CD1c-positive myeloid dendritic cell (primary cell): Measurements from ENCODE around the gene ZNF496.
A peak's percentile ranks its signal among the peaks of the same experiment; 100 is the strongest.

ENCODE experiments used
- DNase-seq: peaks from one replicate; pipeline ENCODE4 v3.0.0-alpha.2; 2016; ENCODE audit errors: extremely low spot score

ZNF496 gene

DNA sequence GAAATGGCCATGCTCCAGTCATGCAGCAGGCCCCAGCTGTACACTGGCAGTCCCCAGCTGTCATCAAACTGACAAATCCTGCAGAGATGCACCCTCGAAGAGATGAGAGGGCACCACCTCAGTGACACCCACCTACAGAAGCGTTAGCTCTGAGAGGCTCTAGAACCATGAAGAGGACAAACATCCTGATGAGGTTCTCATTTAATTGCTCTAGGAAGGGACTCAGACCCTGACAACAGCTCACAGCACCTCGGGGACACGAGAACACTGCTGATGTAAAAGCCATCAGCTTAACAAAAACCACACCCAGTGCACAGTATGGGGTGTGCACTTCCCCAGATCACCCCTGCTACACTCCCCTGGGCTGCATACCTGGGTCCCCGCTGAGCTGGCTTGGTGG is 3.4 kb downstream of the ZNF496 start:
- no peak for DNase-seq

DNA sequence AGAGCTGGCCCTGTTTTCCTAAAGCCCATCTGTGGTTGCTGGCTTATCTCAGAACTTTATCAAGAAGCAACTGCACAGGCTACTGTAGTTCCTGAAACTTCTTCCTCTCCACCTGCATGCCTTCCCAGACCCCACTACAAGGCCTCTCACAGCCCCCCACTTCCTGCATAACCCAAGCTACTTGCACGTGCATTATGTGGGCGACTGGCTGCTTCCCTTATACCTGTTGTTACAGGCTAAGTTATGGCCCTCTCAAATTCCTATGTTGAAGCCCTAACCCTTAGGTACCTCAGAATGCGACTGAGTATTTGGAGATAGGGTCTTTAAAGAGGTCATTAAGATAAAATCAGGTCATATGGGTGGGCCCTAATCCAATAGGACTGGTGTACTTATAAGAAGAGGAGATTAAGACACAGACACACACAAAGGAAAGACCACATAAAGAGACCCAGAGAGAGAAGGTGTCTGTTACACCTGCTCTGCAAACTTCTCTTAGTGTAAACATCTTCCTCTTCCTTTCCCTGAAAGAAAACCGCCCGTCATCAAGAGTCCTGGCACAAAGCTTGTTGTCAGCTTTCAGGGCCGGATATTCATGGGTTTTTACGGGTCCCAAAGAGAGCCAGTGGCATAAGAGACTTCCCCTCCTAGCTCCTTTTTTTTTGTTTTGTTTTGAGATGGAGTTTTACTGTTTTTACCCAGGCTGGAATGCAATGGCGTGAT is 5.1 kb downstream of the ZNF496 start:
- no peak for DNase-seq

DNA sequence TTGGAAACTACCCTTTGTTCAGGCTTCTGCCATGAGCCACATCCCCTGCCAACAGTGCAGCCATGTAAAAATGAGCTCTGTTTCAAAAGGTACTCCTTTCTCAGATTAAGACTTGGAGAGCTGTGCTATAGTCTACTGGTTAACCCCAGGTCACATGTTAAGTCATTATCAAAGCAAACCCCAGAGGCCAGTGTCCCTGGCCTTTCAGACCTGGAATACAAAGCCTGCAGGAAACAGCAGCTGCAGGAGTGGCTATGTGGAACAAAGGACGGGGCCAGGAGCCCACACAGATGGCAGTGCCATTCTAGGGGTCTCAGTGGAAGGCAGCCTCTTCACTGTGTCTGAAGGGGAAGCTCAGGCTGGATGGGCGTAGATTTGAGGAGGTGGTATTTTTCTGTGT is 6.7 kb downstream of the ZNF496 start:
- no peak for DNase-seq

DNA sequence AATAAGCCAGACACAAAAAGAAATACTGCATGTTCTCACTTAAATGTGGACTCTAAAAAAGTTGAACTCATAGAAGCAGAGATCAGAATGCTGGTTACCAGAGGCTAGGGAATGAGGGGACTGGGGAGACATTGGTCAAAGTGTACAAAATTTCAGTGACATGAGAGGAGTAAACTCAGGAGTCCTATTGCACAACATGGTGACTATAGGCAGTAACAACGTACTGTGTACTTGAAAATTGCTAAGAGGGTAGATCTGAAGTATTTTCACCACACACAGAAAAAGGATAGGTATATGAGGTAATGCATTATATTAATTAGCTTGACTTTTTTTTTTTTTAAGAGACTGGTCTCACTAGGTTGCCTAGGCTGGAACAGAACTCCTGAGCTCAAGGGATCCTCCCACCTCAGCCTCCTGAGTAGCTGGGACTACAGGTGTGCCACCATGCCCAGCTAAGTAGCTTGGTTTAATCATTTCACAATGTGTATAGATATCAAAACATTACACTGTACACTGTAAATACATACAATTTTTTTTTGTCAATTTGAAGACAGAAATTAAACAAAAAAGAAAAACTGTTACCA is 7.4 kb downstream of the ZNF496 start:
- no peak for DNase-seq

DNA sequence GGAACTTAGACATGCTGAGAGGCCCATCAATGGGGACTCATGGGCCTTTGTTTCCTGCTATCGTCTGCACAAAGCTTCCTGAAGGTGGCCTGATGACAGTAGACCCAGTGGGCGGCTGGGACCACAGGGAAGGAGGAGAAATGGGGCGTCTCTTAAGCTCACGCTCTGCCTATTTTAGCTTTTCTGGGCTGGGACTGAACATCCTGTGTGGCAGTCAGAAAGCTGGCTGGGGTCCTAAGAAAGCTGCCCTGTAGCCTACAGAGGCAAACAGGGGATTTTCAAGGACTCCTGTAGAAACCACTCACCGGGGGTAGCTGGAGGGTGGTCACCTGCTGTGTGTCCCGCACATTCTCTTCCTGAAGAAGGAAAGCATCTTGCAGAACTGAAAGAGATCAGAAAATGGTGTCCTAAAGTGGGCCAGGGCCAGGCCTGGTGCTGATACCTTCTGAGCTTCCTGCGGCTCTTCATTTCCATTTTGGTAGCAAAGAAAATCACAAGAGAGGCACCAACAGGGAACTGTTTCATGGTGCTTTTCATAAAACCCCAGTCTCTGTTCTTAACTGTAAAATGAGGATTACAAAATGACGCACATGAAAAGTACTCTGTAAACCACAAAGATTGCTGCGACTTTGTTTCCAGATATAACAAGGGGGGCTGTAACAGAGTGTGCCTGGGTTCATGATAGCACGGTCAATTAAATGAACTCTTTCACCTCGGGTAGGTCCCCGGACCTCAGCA is 8.6 kb downstream of the ZNF496 start:
- DNase-seq = peak; percentile 58

DNA sequence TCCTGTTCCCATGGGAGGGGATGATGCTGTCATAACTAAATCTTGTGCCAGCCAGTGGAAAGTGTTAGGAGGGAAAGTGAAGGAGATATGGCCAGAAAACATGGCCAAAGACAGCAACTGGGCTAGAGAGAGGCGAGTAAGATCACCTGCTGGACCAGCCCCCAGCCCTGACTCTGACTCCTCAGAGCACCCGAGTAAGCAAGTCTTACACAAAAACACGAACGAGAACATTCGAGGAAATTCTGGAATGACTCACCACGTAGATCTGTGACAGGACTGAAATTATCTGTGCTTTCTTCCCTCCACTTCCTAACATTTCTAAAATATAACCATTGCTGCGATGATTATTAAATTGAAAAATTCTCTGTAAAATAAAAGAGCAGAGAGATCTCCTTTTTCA is 9.2 kb downstream of the ZNF496 start:
- peak; percentile 43 for DNase-seq

DNA sequence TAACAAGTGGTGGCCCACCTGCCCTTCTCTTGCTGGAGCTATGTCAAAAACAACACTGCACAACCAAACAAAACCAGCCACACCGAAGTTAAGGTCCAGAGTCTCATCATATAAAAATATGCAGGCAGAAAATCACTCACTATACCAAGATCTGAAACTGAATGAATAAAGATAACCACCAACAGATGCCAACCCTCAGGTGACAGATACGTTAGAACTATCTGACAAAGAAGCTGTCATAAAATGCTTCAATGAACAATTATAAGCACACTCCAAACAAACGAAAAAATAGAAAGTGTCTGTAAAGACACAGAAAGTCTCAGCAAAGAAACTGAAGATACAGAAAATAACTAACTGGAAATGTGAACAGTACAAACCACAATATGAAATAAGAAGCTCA is 14.0 kb downstream of the ZNF496 start:
- DNase-seq = no peak

DNA sequence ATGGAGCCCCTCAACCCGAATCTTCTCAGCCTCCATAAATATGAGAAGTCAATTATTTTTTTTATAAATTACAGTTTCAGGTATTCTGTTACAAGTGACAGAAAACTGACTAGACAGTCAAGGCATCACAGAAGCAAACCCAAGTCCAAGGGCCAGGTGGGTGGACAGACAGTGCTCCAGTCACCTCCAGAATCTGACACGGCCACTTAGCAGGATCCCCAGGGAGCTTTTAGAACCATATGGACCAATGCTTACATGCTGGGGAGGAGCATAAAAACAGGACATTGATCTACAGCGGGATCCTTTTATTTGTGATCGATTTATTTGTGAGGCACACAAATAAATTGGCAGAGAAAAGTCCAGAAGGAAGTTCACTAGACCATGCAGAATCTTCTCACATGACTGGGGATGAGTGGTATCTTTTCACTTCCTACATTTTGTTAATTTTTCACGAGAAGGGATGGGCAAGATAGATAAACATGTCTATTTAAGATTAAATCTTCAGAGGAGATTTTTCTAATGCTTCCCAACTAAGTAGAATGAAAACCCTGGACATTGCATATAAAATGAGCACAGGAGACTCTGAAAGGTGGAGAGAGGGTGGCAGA is 15.0 kb downstream of the ZNF496 start:
- peak; percentile 40 for DNase-seq

DNA sequence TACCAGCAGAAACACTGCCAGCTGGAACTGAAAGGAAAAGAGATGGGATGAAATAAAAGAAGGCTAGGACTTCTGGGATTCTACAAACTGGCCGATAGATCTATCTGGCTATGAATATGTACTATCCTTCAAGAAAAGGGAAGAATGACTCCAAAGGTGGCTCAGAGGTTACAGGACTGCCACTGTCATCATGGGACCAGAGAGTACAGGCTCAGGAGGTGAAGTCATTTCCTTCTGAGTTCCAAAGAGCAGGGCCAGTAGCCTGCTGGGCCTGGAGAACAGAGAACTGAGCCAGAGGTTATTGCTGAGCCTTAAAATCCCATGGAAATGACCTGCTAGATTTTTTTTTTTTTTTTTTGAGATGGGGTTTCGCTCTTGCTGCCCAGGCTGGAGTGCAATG is 27.6 kb downstream of the ZNF496 start:
- peak; percentile 42 for DNase-seq

DNA sequence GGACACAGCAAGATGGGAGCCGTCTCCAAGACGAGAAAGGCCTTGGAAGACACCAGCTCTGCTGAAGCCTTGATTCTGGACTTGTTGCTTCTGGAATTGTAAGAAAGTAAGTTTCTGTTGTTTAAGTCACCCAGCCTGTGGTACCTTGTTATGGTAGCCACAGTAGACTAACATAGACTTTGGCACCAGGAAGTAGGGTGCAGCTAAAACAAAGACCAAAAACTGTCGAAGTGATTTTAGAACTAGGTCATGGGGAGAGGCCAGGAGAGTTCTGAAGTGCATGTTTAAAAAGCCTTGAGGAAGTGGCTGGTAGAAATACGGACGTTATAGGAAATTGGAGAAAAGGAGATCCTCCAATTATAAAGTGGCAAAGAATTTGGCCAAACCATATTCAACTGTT is 28.5 kb downstream of the ZNF496 start:
- no peak for DNase-seq

DNA sequence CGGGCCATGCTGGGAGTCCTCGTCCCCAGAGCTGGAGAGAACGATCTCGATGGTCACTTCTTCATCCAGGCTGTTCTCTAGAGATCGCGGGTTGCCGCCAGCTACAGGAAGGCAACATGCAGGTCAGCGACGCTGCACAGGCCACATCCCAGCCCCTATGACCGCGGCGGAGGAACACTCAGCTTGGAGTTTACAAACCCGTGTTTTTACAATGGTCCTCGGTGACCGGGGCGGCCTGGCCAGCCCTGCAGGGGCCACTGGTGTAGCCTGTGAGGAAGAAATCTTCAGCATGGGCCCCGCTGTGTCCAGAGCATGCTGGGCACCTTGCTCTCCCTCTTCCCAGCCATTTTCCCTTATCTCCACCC is 30.5 kb downstream of the ZNF496 start:
- DNase-seq = no peak

DNA sequence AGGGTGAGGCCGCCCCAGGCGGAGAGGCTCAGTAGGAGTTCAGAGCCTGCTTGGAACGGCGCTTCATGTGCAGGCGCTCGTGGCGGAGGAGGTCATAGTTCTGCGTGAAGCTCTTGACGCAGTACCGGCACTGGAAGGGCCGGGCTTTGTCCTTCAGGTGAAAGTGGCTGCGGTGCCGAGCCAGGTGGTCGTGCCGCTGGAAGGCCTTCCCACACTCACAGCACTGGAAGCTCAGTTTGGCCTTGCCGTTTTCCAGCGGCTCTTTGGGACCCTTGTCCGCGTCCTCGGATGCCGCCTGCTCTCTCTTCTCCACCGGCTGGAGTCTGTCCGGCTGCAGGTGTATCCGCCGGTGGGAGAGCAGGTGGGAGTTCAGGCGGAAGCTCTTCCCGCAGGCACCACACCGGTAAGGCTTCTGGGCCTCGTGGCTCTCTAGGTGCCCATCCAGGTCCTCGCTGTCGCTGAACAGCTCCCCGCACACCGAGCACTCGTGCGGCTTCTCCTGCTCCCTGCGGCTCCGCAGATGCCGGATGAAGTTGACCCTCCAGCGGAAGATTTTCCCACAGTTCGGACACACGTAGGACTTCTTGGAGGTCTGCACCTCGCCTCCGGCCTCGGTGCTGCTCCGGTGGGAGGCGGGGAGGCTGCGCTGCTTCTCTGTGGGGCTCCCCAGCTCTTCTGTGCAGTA is 31.0 kb downstream of the ZNF496 start:
- DNase-seq = no peak

DNA sequence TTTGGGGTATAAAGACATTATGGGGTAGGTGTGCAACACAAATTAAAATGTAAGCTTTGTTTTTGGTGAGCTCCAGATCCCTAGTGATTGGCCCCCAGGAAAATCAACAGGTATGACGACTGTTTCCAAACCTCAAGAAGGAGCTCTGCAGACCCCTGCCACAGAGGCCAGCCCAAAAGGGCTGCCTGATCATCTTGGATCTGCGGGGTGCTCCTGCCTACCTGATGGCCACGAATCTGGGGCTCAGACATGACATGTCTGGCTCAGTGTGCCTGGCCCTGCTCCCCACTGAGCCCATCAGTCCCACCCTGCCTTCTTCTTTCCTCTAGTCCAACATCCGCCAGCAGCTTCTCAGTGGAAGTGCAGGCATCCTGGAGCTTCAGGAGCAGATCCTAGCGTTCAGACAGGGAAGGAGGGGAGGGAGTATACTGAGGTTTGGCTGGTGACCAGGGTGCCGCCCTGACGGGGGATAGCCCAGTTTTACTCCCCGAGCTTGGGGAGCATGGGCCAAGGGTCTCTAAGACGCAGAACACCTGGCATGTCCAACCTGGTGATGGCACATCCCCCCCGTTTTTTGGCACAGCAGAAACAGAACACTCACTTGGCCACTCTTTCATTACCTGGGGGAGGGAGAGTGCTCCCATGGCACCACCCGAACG is 31.8 kb downstream of the ZNF496 start:
- DNase-seq = no peak

DNA sequence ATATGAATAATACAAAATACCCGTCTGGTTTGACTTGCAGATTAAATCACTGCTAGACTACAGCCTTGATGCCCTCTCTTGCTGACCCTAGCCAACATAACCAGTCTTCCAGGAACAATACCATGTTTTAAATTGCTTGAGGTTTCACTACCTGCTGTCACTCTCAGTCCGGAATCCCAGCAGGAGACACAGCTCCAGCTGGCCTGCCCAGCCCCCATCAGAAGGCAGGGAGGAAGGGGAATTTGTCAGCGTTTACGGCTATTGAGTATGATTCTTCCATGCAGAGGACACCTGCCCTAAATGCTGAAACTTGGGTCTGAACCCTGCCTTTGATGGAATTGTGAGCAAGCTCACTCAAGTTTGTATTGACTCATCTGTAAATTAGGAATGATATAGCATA is 33.0 kb downstream of the ZNF496 start:
- no peak for DNase-seq

DNA sequence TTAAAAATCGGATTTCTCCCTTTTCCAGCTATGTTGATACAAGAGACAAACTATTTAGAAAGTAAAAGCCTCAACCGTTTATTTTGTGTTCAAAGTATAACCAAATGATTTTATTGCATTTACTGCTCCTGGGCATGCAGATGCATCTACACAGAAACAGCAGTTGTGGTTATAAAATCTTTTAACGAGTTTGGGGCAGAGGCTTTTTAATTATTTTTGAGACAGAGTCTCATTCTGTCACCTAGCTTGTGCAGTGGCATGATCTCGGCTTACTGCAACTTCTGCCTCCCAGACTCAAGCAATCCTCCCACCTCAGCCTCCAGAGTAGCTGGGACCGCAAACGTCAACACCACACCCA is 33.6 kb downstream of the ZNF496 start:
- DNase-seq = no peak

DNA sequence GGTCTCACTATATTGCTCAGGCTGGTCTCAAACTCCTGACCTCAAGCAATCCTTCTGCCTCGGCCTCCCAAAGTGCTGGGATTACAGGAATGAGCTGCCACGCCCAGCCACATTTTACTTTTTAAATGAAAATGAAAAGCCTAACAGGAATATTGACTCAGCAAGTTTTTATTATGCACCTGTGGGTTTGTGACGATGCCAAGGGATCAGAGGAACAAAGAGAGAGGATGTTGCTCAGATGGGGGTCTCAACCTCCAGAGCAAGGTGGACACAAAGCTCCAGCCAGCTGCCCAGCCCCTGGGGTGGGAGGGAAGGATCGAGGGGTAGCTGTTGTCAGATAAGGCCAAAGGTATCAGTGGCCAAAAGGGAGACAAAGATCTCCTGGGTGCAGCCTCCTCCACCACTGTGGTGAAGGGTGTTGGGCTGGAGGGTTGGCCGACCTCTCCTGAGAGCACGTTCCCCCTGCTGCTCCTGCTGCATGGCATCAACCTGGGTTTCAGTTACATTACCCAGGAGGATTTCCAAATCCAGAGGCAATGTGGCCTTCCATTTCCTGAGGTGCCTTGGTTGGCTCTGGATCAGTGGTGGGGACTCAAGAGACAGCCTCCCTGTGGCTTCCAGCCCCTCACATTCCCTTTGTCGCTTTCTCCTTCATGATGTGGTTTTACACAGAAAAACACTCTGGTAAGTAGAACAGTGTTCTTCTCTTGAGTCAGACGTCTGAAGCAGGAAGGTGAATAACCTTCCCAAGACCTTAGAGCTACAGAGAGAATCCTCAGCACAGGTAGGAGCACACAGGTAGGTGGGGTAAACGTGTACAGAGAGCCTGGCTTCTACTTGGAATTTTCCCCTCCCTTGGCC is 34.2 kb downstream of the ZNF496 start:
- no peak for DNase-seq

DNA sequence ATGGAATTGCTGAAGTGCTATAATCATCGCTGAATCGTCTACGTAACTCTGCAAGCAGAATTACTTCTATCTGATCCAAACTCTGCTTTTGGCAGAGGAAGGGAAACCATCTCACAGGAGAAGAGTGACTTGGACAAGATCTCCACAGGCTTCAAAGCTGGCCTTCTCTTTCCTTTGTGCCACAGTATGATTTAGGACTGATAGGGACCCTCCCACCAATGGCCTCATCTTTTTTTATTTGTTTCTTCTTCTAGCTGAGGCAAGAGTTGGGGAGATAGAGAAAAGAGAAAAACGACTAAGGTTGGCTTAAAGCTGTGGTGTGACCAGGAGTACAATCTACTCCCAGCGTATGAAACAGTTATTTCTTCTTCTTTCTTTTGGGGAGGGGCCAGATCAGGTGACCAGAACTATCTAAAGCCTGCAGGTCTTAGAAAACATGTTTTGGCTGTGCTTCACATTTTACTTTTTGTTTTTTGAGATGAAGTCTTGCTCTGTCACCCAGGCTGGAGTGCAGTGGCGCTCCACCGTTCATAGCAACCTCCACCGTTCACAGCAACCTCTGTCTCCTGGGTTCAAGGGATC is 35.0 kb downstream of the ZNF496 start:
- DNase-seq = no peak

DNA sequence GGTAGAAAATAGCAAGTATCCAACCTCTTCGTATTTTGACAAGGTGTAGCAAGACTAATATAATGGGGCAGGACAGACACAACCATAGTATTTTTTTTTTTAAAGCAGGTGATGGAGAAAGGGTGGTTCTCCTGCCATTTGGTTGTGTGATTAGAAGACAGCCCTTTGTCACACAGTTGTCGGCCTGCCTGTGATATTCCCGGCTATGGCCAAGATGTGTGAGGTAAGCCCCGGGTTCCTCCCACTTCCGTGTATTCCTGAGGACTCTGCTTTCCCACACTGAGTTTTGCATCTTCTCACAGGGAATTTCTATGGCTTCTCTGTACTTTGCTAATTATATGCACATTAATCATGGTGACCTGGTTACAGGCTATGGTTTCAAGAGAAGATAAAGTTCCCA is 35.9 kb downstream of the ZNF496 start:
- DNase-seq = no peak

DNA sequence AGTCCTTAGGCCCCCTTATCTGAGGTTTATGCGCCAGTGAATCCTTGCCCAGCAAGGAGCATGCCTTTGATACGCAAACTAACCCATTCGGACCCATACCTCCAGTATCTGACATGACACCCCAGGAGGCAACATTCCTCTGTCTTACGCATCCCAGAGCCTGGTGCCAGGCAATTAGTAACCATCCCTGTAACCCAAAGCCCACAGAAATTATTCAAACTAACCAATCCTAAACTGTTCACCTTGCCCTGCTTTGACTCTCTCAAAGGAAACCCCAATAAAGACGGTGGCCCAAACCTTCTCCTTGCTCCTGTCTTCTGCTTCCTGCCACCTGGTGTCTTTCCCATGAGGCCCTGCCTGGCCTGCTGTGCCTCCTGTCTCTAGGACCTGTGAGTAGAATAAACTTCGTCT is 36.4 kb downstream of the ZNF496 start:
- DNase-seq = no peak

DNA sequence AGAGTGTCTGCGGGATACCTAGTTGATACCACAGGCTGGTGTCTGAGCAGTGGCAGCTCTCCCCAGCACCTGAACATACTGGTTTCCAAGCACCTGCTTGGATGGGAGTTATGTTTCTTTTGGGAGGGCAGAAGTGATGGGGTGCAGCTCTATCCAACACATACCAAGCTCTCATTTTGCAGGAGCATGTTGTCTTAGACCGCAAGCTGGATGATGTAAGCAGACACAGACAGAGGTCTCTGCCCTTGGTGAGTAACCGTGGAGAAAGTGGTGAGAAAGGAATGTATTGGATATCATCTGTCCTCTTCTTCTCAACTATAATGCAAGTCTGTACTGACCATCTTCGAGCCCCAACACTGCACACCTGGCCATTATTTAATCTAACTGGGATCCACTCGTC is 37.4 kb downstream of the ZNF496 start:
- DNase-seq = no peak

DNA sequence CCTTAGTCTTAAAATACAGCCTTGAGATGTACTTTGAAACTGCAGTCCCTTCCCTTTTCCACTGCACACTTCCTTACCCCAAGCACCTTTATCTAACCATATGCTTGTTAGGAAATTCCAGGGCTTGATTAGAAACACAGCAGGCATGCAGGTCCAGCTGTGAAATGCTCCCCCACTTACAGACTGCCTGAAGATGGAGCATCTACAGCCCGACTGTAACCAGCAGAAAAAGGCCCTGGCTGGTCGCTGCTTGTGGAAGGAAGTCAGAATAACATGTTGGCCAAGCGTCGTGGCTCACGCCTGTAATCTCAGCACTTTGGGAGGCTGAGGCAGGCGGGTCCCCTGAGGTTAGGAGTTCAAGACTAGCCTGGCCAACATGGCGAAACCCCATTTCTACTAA is 38.6 kb downstream of the ZNF496 start:
- DNase-seq = no peak
